Mesendoderm (in vitro differentiated cells): ENCODE measurements around the gene PHF2.
A peak's percentile ranks its signal among the peaks of the same experiment; 100 is the strongest.

Experiments used
- DNase-seq: peaks from one replicate; pipeline ENCODE4 v3.0.0; 2013
- H2AK5ac ChIP-seq: 2 replicates; pipeline ENCODE4 v1.6.1; 2013; ENCODE audit warnings: low read length, inconsistent platforms
- H2BK120ac ChIP-seq: 2 replicates; pipeline ENCODE4 v1.6.1; 2013; ENCODE audit warnings: low read depth, mild to moderate bottlenecking, low read length, moderate library complexity, mixed read lengths
- H2BK15ac ChIP-seq: replicated peaks from 2 replicates; pipeline ENCODE4 v1.6.1; 2013; ENCODE audit warnings: low read depth, mild to moderate bottlenecking, moderate library complexity
- H2BK5ac ChIP-seq: 2 replicates; pipeline ENCODE4 v1.6.1; 2013; ENCODE audit warnings: low read length, inconsistent platforms
- H3K18ac ChIP-seq: 2 replicates; pipeline ENCODE4 v1.6.1; 2013; ENCODE audit warnings: mild to moderate bottlenecking, low read length, mixed read lengths
- H3K23ac ChIP-seq: one replicate; pipeline ENCODE4 v1.6.1; 2013; ENCODE audit warnings: low read length
- H3K27ac ChIP-seq: 2 replicates; pipeline ENCODE4 v1.5.1; 2013; ENCODE audit warnings: low read depth, mild to moderate bottlenecking, inconsistent platforms, low read length, moderate library complexity
- H3K27me3 ChIP-seq: 2 replicates; pipeline ENCODE4 v1.6.1; 2013; ENCODE audit warnings: low read length, control low read depth, mild to moderate bottlenecking, inconsistent platforms; ENCODE audit not compliant: insufficient read depth, poor library complexity
- H3K36me3 ChIP-seq: 2 replicates; pipeline ENCODE4 v1.6.1; 2013; ENCODE audit warnings: low read length, inconsistent platforms; ENCODE audit not compliant: control insufficient read depth, insufficient read depth
- H3K4ac ChIP-seq: one replicate; pipeline ENCODE4 v1.6.1; 2013; ENCODE audit warnings: low read depth, mild to moderate bottlenecking, low read length, moderate library complexity
- H3K4me1 ChIP-seq: 2 replicates; pipeline ENCODE4 v1.6.1; 2013; ENCODE audit warnings: low read depth, low read length, inconsistent platforms; ENCODE audit not compliant: control insufficient read depth
- H3K4me2 ChIP-seq: 2 replicates; pipeline ENCODE4 v1.6.1; 2013; ENCODE audit warnings: low read length
- H3K4me3 ChIP-seq: 2 replicates; pipeline ENCODE4 v1.5.1; 2013; ENCODE audit warnings: mild to moderate bottlenecking, low read length
- H3K56ac ChIP-seq: one replicate; pipeline ENCODE4 v1.6.1; 2013; ENCODE audit warnings: low read length
- H3K79me1 ChIP-seq: 2 replicates; pipeline ENCODE4 v1.6.1; 2013; ENCODE audit warnings: low read length, inconsistent platforms
- H3K79me2 ChIP-seq: 2 replicates; pipeline ENCODE4 v1.6.1; 2013; ENCODE audit warnings: mild to moderate bottlenecking, low read length; ENCODE audit not compliant: control insufficient read depth, insufficient read depth
- H3K9ac ChIP-seq: 2 replicates; pipeline ENCODE4 v1.6.1; 2013; ENCODE audit warnings: low read length, inconsistent platforms
- H4K5ac ChIP-seq: one replicate; pipeline ENCODE4 v1.6.1; 2013; ENCODE audit warnings: low read length
- H4K8ac ChIP-seq: one replicate; pipeline ENCODE4 v1.6.1; 2013; ENCODE audit warnings: low read depth, mild to moderate bottlenecking, control low read depth, low read length, moderate library complexity
- WGBS: extraction: QIAGEN DNeasy Blood & Tissue Kit; methylation state at CpG from one replicate; pipeline ENCODE4 v1.1.7; 2013; ENCODE audit warnings: low lambda C conversion rate, missing lambda C conversion rate; ENCODE audit not compliant: insufficient coverage; ENCODE audit errors: extremely low coverage; 5-methylcytosine and 5-hydroxymethylcytosine counted together

Gene PHF2

GRCh38 chr9:93585695-93586094 is 9.3 kb downstream of the PHF2 start:
- no peaks in the 10 kb centered on the region for H3K4me1 ChIP-seq
- H2BK5ac ChIP-seq, result no peak overlapping the region
- no peak overlapping the region for H4K8ac ChIP-seq
- H3K4me2 ChIP-seq, result no peak overlapping the region
- H4K5ac ChIP-seq, result no peak overlapping the region
- peaks cover 17% of the 10 kb centered on the region for H3K79me1 ChIP-seq
- H3K4ac ChIP-seq, result no peak overlapping the region
- no peak overlapping the region for H2AK5ac ChIP-seq
- no peak overlapping the region for H3K9ac ChIP-seq
- H2BK15ac ChIP-seq, result no peak overlapping the region
- H3K23ac ChIP-seq, result no peak overlapping the region
- H3K79me2 ChIP-seq, result peaks cover 2% of the 10 kb centered on the region
- H2BK120ac ChIP-seq, result no peak overlapping the region
- WGBS, result no CpG with 5 or more reads among the region's 4 CpGs
- no peak overlapping the region for H3K56ac ChIP-seq
- no peak for DNase-seq
- H3K27ac ChIP-seq, result no peak overlapping the region
- H3K27me3 ChIP-seq, result no peaks in the 10 kb centered on the region
- no peak overlapping the region for H3K4me3 ChIP-seq
- no peak overlapping the region for H3K18ac ChIP-seq
- no peaks in the 10 kb centered on the region for H3K36me3 ChIP-seq

GRCh38 chr9:93586290-93587057 is 10.1 kb downstream of the PHF2 start:
- no peaks in the 10 kb centered on the region for H3K4me1 ChIP-seq
- no peak overlapping the region for H3K23ac ChIP-seq
- H3K18ac ChIP-seq, result no peak overlapping the region

GRCh38 chr9:93587284-93587650 is 10.9 kb downstream of the PHF2 start:
- Histone ChIP-seq H3K4me2 (no peak overlapping the region), H3K27me3 (no peaks in the 10 kb centered on the region), H4K8ac (no peak overlapping the region), H3K36me3 (no peaks in the 10 kb centered on the region), H4K5ac (no peak overlapping the region), H3K9ac (no peak overlapping the region), H3K79me2 (no peaks in the 10 kb centered on the region), H3K4ac (no peak overlapping the region), H3K79me1 (peaks cover 12% of the 10 kb centered on the region), H3K23ac (no peak overlapping the region), H2BK5ac (no peak overlapping the region), H2AK5ac (no peak overlapping the region), H3K4me1 (no peaks in the 10 kb centered on the region), H2BK15ac (no peak overlapping the region), H3K56ac (no peak overlapping the region), H3K18ac (no peak overlapping the region), H3K27ac (no peak overlapping the region), H3K4me3 (no peak overlapping the region), H2BK120ac (no peak overlapping the region)
- no CpG with 5 or more reads among the region's 7 CpGs for WGBS
- no peak for DNase-seq

More at GRCh38 chr9:93586290-93587057, 10.1 kb downstream of the PHF2 start:
- Histone ChIP-seq H2AK5ac (no peak overlapping the region), H3K4me3 (no peak overlapping the region), H2BK15ac (no peak overlapping the region), H3K27ac (no peak overlapping the region), H3K79me2 (no peaks in the 10 kb centered on the region), H3K36me3 (no peaks in the 10 kb centered on the region), H4K8ac (no peak overlapping the region), H3K9ac (no peak overlapping the region), H3K4me2 (no peak overlapping the region), H4K5ac (no peak overlapping the region), H3K27me3 (no peaks in the 10 kb centered on the region), H2BK120ac (no peak overlapping the region), H3K79me1 (peaks cover 13% of the 10 kb centered on the region), H3K4ac (no peak overlapping the region), H2BK5ac (no peak overlapping the region), H3K56ac (no peak overlapping the region)
- WGBS, result no CpG with 5 or more reads among the region's 13 CpGs
- no peak for DNase-seq

- H2BK15ac ChIP-seq, result no peak overlapping the region
- H4K5ac ChIP-seq, result no peak overlapping the region
- H3K18ac ChIP-seq, result no peak overlapping the region
- H3K4ac ChIP-seq, result no peak overlapping the region
- no CpG with 5 or more reads among the region's 11 CpGs for WGBS
- H3K27ac ChIP-seq, result no peak overlapping the region
- H3K56ac ChIP-seq, result no peak overlapping the region
- H3K4me1 ChIP-seq, result no peaks in the 10 kb centered on the region
- H2BK5ac ChIP-seq, result no peak overlapping the region
- no peaks in the 10 kb centered on the region for H3K27me3 ChIP-seq
- no peak overlapping the region for H3K4me3 ChIP-seq
- peaks cover 12% of the 10 kb centered on the region for H3K79me1 ChIP-seq
- H3K23ac ChIP-seq, result no peak overlapping the region
- no peaks in the 10 kb centered on the region for H3K36me3 ChIP-seq
- H3K4me2 ChIP-seq, result no peak overlapping the region
- no peaks in the 10 kb centered on the region for H3K79me2 ChIP-seq
- DNase-seq, result peak; percentile 8
- H4K8ac ChIP-seq, result no peak overlapping the region
- H3K9ac ChIP-seq, result no peak overlapping the region
- H2BK120ac ChIP-seq, result no peak overlapping the region
- H2AK5ac ChIP-seq, result no peak overlapping the region
Observed at GRCh38 chr9:93587651-93588347, 11.4 kb downstream of the PHF2 start.

GRCh38 chr9:93588641-93589609 is 12.5 kb downstream of the PHF2 start:
- Histone ChIP-seq H2BK120ac (no peak overlapping the region), H3K18ac (no peak overlapping the region), H3K9ac (no peak overlapping the region), H4K5ac (no peak overlapping the region), H4K8ac (no peak overlapping the region), H2BK15ac (no peak overlapping the region), H2AK5ac (no peak overlapping the region), H3K79me1 (peaks cover 12% of the 10 kb centered on the region), H3K27me3 (no peaks in the 10 kb centered on the region), H3K79me2 (no peaks in the 10 kb centered on the region), H3K23ac (no peak overlapping the region), H2BK5ac (no peak overlapping the region), H3K4me2 (no peak overlapping the region), H3K27ac (no peak overlapping the region), H3K36me3 (no peaks in the 10 kb centered on the region), H3K4ac (no peak overlapping the region), H3K56ac (no peak overlapping the region), H3K4me3 (no peak overlapping the region), H3K4me1 (no peaks in the 10 kb centered on the region)
- no CpG with 5 or more reads among the region's 12 CpGs for WGBS
- no peak for DNase-seq
